Endothelial cell of umbilical vein (primary cell): Measurements from ENCODE around the gene CLK4. TPM values are rescaled to one million over a fixed set of nuclear protein-coding genes. Genes with fewer than 3 reads are reported as not detected.

Experiments
- BruUV-seq: library from RNA; stranded (reverse); fragments of 400-500 nt; replicated peaks from 2 replicates; lab custom pipeline; 2021; lab: Mats Ljungman, UMichigan
- CTCF ChIA-PET: fragments of 300-600, 350-600 bp; sonication (Branson Sonifier 250); formaldehyde crosslinking; loops from one replicate; lab custom pipeline; 2021; ENCODE audit warnings: antibody characterized with exemption, inconsistent platforms; lab: Charles Lee
- POLR2A ChIA-PET: fragments of 300-600, 350-600 bp; sonication (Branson Sonifier 250); formaldehyde crosslinking; loops from one replicate; lab custom pipeline; 2021; ENCODE audit warnings: antibody characterized with exemption, inconsistent platforms; lab: Charles Lee
- DNase-seq: peaks from one replicate; pipeline ENCODE4 v3.0.0-alpha.2; 2011; ENCODE audit warnings: low read depth, low spot score
- FAIRE-seq: peaks from 2 replicates; lab custom pipeline; 2011; peaks lifted over from hg19 to GRCh38; lab: Jason Lieb, UNC
- H2AFZ ChIP-seq: 2 replicates; pipeline ENCODE4 v1.6.0; 2012; ENCODE audit warnings: low read depth, low read length, control low read depth, inconsistent platforms
- H3K27ac ChIP-seq: 2 replicates; pipeline ENCODE4 v1.5.1; 2011; ENCODE audit warnings: low read depth, mild to moderate bottlenecking, control low read depth, low read length, moderate library complexity; ENCODE audit not compliant: insufficient read depth
- H3K27me3 ChIP-seq, 2 experiments: 2 replicates each; pipeline versions ENCODE4 v1.6.0 to v1.6.1; 2011; ENCODE audit warnings: low read length in 2 of 2, mixed read lengths in 1 of 2; ENCODE audit not compliant: control insufficient read depth in 2 of 2, insufficient read depth in 2 of 2
- H3K36me3 ChIP-seq, 2 experiments: 2 replicates in 1 of 2; 3 replicates in 1 of 2; pipeline ENCODE4 v1.5.1; 2011; ENCODE audit warnings: low read length in 2 of 2, mild to moderate bottlenecking in 1 of 2, moderate library complexity in 1 of 2; ENCODE audit not compliant: control insufficient read depth in 2 of 2, insufficient read depth in 2 of 2; ENCODE audit errors: extremely low read depth in 1 of 2
- H3K4me1 ChIP-seq: 3 replicates; pipeline ENCODE4 v1.5.1; 2011; ENCODE audit warnings: mild to moderate bottlenecking, low read length; ENCODE audit not compliant: control insufficient read depth, insufficient read depth; ENCODE audit errors: extremely low read depth
- H3K4me2 ChIP-seq: 2 replicates; pipeline ENCODE4 v1.6.1; 2011; ENCODE audit warnings: low read length, control low read depth, mixed read lengths; ENCODE audit not compliant: insufficient read depth
- H3K4me3 ChIP-seq, 3 experiments: fragments of 200-600 bp in 1 of 3; sonication (generic), shearing (Covaris generic) in 1 of 3; replicated peaks in 1 of 3; 2 replicates each; pipeline ENCODE4 v1.5.1; 2011 to 2016; ENCODE audit warnings: control low read depth in 3 of 3, low read length in 3 of 3, mild to moderate bottlenecking in 2 of 3, inconsistent platforms in 1 of 3, low read depth in 1 of 3, moderate library complexity in 1 of 3; ENCODE audit not compliant: insufficient read depth in 1 of 3
- H3K79me2 ChIP-seq: 2 replicates; pipeline ENCODE4 v1.6.0; 2012; ENCODE audit warnings: low read length, inconsistent platforms; ENCODE audit not compliant: control insufficient read depth, insufficient read depth
- H3K9ac ChIP-seq: replicated peaks from 2 replicates; pipeline ENCODE3; 2011; ENCODE audit warnings: low read length, control low read depth; ENCODE audit not compliant: insufficient read depth; ENCODE audit errors: extremely low read depth
- H3K9me1 ChIP-seq: replicated peaks from 3 replicates; pipeline ENCODE4 v1.6.0; 2011; ENCODE audit warnings: mild to moderate bottlenecking, low read length; ENCODE audit not compliant: control insufficient read depth, insufficient read depth; ENCODE audit errors: extremely low read depth
- H3K9me3 ChIP-seq: replicated peaks from 2 replicates; pipeline ENCODE4 v1.5.1; 2012; ENCODE audit warnings: low read length, inconsistent platforms; ENCODE audit not compliant: control insufficient read depth, insufficient read depth
- H4K20me1 ChIP-seq: replicated peaks from 2 replicates; pipeline ENCODE3; 2011; ENCODE audit warnings: mild to moderate bottlenecking, low read length; ENCODE audit not compliant: control insufficient read depth, insufficient read depth; ENCODE audit errors: extremely low read depth
- EZH2 ChIP-seq: IDR thresholded peaks from 2 replicates; pipeline ENCODE4 v1.6.1; 2012; ENCODE audit warnings: borderline replicate concordance, low read depth, mild to moderate bottlenecking, moderate library complexity, low read length, inconsistent platforms; ENCODE audit not compliant: severe bottlenecking
- GATA2 ChIP-seq: IDR thresholded peaks from 2 replicates; pipeline ENCODE4 v1.7.0; 2011; ENCODE audit warnings: low read depth, mild to moderate bottlenecking, moderate library complexity, mixed read lengths, low read length; ENCODE audit not compliant: insufficient read length, insufficient read depth
- JUN ChIP-seq: IDR thresholded peaks from 2 replicates; pipeline ENCODE4 v1.6.1; 2011; ENCODE audit warnings: borderline replicate concordance, low read depth; ENCODE audit not compliant: insufficient read length, insufficient read depth
- MYC ChIP-seq: IDR thresholded peaks from one replicate; pipeline ENCODE4 v1.6.1; 2011; ENCODE audit warnings: mild to moderate bottlenecking, low read depth, low read length
- POLR2AphosphoS5 ChIP-seq: IDR thresholded peaks from 2 replicates; pipeline ENCODE4 v1.6.1; 2012; ENCODE audit warnings: low read depth, mild to moderate bottlenecking, control low read depth, low read length, moderate library complexity; ENCODE audit not compliant: insufficient read depth
- dilution Hi-C: fragments of 300-500 bp; cut with MboI; formaldehyde crosslinking; loops from one replicate; pipeline ENCODE4 v1.15.0; 2019; ENCODE audit warnings: low sequenced_read_pairs; ENCODE audit not compliant: extremely low pct_ligation_motif_present
- intact Hi-C: fragments of 100-400 bp; cut with micrococcal nuclease; formaldehyde crosslinking; loops from one replicate; pipeline ENCODE4 v1.10.0; 2022
- polyA plus RNA-seq, 4 experiments: library from polyadenylated mRNA; depleted of rRNA in 3 of 4; stranded (reverse) in 3 of 4; unstranded in 1 of 4; fragments of >200 nt; gene quantifications; 2 replicates each; pipeline versions ENCODE4 v1.2.1 to v1.2.3, GENCODE V29; 2011 to 2012; ENCODE audit warnings: missing spikeins in 1 of 4
- total RNA-seq: library from RNA; stranded (reverse); gene quantifications from 2 replicates; pipeline ENCODE4 v1.2.3, GENCODE V29; 2021
- TF ChIP-seq, protein P1 (sequence below), 2 donors: IDR thresholded peaks; 1 replicate in 1 of 2; 2 replicates in 1 of 2; pipeline ENCODE4 v1.5.1; 2011; ENCODE audit warnings: low read length in 2 of 2, mild to moderate bottlenecking in 2 of 2, moderate library complexity in 2 of 2, control low read depth in 1 of 2, inconsistent platforms in 1 of 2, low read depth in 1 of 2; ENCODE audit not compliant: insufficient read depth in 1 of 2; ENCODE audit errors: extremely low read depth in 1 of 2

The CLK4 gene
- total and polyA plus RNA-seq, 2 donors (not counting 3 experiments of a cell fraction or from before 2014, with no cell fraction given): 7.0 to 19.2 TPM

GRCh38 chr5:178581621-178582020 lies 45.2 kb downstream of the CLK4 start:
- TF ChIP-seq, protein P1, sequence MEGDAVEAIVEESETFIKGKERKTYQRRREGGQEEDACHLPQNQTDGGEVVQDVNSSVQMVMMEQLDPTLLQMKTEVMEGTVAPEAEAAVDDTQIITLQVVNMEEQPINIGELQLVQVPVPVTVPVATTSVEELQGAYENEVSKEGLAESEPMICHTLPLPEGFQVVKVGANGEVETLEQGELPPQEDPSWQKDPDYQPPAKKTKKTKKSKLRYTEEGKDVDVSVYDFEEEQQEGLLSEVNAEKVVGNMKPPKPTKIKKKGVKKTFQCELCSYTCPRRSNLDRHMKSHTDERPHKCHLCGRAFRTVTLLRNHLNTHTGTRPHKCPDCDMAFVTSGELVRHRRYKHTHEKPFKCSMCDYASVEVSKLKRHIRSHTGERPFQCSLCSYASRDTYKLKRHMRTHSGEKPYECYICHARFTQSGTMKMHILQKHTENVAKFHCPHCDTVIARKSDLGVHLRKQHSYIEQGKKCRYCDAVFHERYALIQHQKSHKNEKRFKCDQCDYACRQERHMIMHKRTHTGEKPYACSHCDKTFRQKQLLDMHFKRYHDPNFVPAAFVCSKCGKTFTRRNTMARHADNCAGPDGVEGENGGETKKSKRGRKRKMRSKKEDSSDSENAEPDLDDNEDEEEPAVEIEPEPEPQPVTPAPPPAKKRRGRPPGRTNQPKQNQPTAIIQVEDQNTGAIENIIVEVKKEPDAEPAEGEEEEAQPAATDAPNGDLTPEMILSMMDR (IDR thresholded peaks at IDR 0.05; ENCODE audit: extremely low read depth in 1 of 2, insufficient read depth in 1 of 2, low read depth in 1 of 2, low read length in 2 of 2): no peak
- TF ChIP-seq EZH2: no peak
- no peak for TF ChIP-seq MYC
- TF ChIP-seq GATA2: no peak
- TF ChIP-seq POLR2AphosphoS5: no peak
- no peak for TF ChIP-seq JUN
- ChIA-PET POLR2A (no interaction called here), CTCF (interaction anchor here (0.7 kb wide), 1 partner anchor 79 kb away, joined by 3 read pairs; no protein-coding TSS in a partner anchor)
- Histone ChIP-seq H3K4me1 (no peaks in the 10 kb centered on the region), H3K9me1 (no peaks in the 10 kb centered on the region), H2AFZ (no peak overlapping the region), H3K9me3 (no peaks in the 10 kb centered on the region), H3K27me3 (peaks cover 2 to 8% of the 10 kb centered on the region in 2 experiments), H3K36me3 (no peaks in the 10 kb centered on the region), H4K20me1 (no peaks in the 10 kb centered on the region), H3K27ac (no peak overlapping the region), H3K9ac (no peak overlapping the region), H3K79me2 (no peaks in the 10 kb centered on the region), H3K4me3 (no peak overlapping the region), H3K4me2 (no peak overlapping the region)
- no peak for FAIRE-seq
- dilution Hi-C loops: no loop called here
- intact Hi-C loops: no loop called here
- no peak for DNase-seq
- no TSS peak for BruUV-seq
